Natural killer cell (primary cell): Measurements from ENCODE around the gene SLC51A. TPM values are rescaled to one million over a fixed set of nuclear protein-coding genes. Genes with fewer than 3 reads are reported as not detected.
A peak's percentile ranks its signal among the peaks of the same experiment; 100 is the strongest.

Experiments used
- ATAC-seq, 3 donors: fragments of 150-1000 bp in 2 of 3; fragments of 200-7000 bp in 1 of 3; cut with Tn5 transposase; 1 replicate in 1 of 3; 2 replicates in 2 of 3; pipeline ENCODE4 v1.10.0; 2021; ENCODE audit warnings: mild to moderate bottlenecking in 2 of 3, moderate library complexity in 2 of 3
- DNase-seq, 2 donors: peaks; one replicate each; pipeline versions ENCODE4 v3.0.0 to v3.0.0-alpha.2; 2013 to 2021; ENCODE audit warnings: mixed read lengths in 1 of 2
- H3K27ac ChIP-seq: one replicate; pipeline ENCODE4 v1.5.1; 2013; ENCODE audit warnings: mild to moderate bottlenecking, low read length
- H3K27me3 ChIP-seq: one replicate; pipeline ENCODE4 v1.6.1; 2013; ENCODE audit warnings: low read length; ENCODE audit not compliant: control insufficient read depth, insufficient read depth
- H3K36me3 ChIP-seq: one replicate; pipeline ENCODE4 v1.6.1; 2013; ENCODE audit warnings: low read length; ENCODE audit not compliant: control insufficient read depth, insufficient read depth
- H3K4me1 ChIP-seq: one replicate; pipeline ENCODE4 v1.6.1; 2013; ENCODE audit warnings: low read length; ENCODE audit not compliant: control insufficient read depth, insufficient read depth
- H3K4me3 ChIP-seq: one replicate; pipeline ENCODE4 v1.5.1; 2013; ENCODE audit warnings: low read length
- H3K9me3 ChIP-seq: one replicate; pipeline ENCODE4 v1.6.1; 2013; ENCODE audit warnings: low read length; ENCODE audit not compliant: control insufficient read depth, insufficient read depth
- H3K27ac Mint-ChIP-seq, 2 donors: one replicate each; pipeline ENCODE4 v1.8.0; 2022; ENCODE audit warnings: mild to moderate bottlenecking in 2 of 2, mixed read lengths in 2 of 2, moderate library complexity in 1 of 2
- H3K27me3 Mint-ChIP-seq, 2 donors: one replicate each; pipeline ENCODE4 v1.8.0; 2022; ENCODE audit warnings: low read depth in 2 of 2, mixed read lengths in 2 of 2
- H3K36me3 Mint-ChIP-seq: one replicate; pipeline ENCODE4 v1.8.0; 2022; ENCODE audit warnings: mixed read lengths
- H3K4me1 Mint-ChIP-seq, 2 donors: one replicate each; pipeline ENCODE4 v1.8.0; 2022; ENCODE audit warnings: mixed read lengths in 2 of 2
- H3K4me3 Mint-ChIP-seq: one replicate; pipeline ENCODE4 v1.8.0; 2022; ENCODE audit warnings: mild to moderate bottlenecking, moderate library complexity, mixed read lengths
- H3K9me3 Mint-ChIP-seq, 2 donors: one replicate each; pipeline ENCODE4 v1.8.0; 2022; ENCODE audit warnings: mixed read lengths in 2 of 2
- CTCF ChIP-seq: fragments of 200-600 bp; IDR thresholded peaks from one replicate; pipeline ENCODE4 v1.8.0; 2022; ENCODE audit warnings: antibody characterized with exemption
- WGBS: methylation state at CpG from one replicate; pipeline ENCODE4 v1.1.7; 2013; ENCODE audit warnings: missing lambda C conversion rate; ENCODE audit not compliant: insufficient coverage; 5-methylcytosine and 5-hydroxymethylcytosine counted together
- intact Hi-C: fragments of 100-400 bp; cut with micrococcal nuclease; formaldehyde crosslinking; loops from one replicate; pipeline ENCODE4 v1.14.2; 2022
- total RNA-seq, 4 donors: library from RNA; stranded (reverse); fragments of 120-200 nt in 1 of 4; gene quantifications; one replicate each; pipeline versions ENCODE4 v1.2.3 to v1.2.4, GENCODE V29; 2013 to 2022

Gene SLC51A
- total RNA-seq, 3 donors from 2014 or later (not counting 1 experiment from before 2014, with no cell fraction given), result not detected

- intact Hi-C loops, result no loop called here
- no peaks in the 10 kb centered on the region for H3K36me3 Mint-ChIP-seq
These were observed 29.4 kb upstream of the SLC51A start for GRCh38 chr3:196186651-196187573.

GRCh38 chr3:196189566-196190347, 26.6 kb upstream of the SLC51A start:
- Mint-ChIP-seq H3K36me3 (no peaks in the 10 kb centered on the region), H3K27me3 (no peaks in the 10 kb centered on the region), H3K27ac (no peak overlapping the region), H3K4me1 (peaks cover 0 to 17% of the 10 kb centered on the region in 2 donors), H3K4me3 (no peak overlapping the region), H3K9me3 (no peaks in the 10 kb centered on the region)
- Histone ChIP-seq H3K27ac (no peak overlapping the region), H3K9me3 (no peaks in the 10 kb centered on the region), H3K36me3 (no peaks in the 10 kb centered on the region), H3K4me3 (no peak overlapping the region), H3K4me1 (peaks cover 44% of the 10 kb centered on the region), H3K27me3 (no peaks in the 10 kb centered on the region)
- no peak for TF ChIP-seq CTCF
- intact Hi-C loops, result no loop called here
- ATAC-seq (no peak), DNase-seq (no peak)
- 84% methylated on average over 15 of the region's 16 CpGs for WGBS

More at GRCh38 chr3:196186651-196187573, 29.4 kb upstream of the SLC51A start:
- peak overlapping the region in 1 of 2 donors; percentile 65 for H3K27ac Mint-ChIP-seq
- H3K4me1 Mint-ChIP-seq, result peaks cover 4 to 11% of the 10 kb centered on the region in 2 donors
- H3K4me1 ChIP-seq, result peaks cover 36% of the 10 kb centered on the region
- DNase-seq, result peak in 1 of 2 donors; percentile 65
- TF ChIP-seq CTCF, result no peak
- peak overlapping the region; percentile 34 for H3K27ac ChIP-seq
- no peak overlapping the region for H3K4me3 ChIP-seq
- H3K27me3 Mint-ChIP-seq, result peaks cover 0 to 3% of the 10 kb centered on the region in 2 donors
- no peaks in the 10 kb centered on the region for H3K9me3 Mint-ChIP-seq
- no peaks in the 10 kb centered on the region for H3K9me3 ChIP-seq
- ATAC-seq, result peak in 2 of 3 donors; percentile 20 to 31
- 41% methylated on average over 30 of the region's 31 CpGs for WGBS
- H3K4me3 Mint-ChIP-seq, result no peak overlapping the region
- H3K36me3 ChIP-seq, result no peaks in the 10 kb centered on the region
- H3K27me3 ChIP-seq, result no peaks in the 10 kb centered on the region

DNA sequence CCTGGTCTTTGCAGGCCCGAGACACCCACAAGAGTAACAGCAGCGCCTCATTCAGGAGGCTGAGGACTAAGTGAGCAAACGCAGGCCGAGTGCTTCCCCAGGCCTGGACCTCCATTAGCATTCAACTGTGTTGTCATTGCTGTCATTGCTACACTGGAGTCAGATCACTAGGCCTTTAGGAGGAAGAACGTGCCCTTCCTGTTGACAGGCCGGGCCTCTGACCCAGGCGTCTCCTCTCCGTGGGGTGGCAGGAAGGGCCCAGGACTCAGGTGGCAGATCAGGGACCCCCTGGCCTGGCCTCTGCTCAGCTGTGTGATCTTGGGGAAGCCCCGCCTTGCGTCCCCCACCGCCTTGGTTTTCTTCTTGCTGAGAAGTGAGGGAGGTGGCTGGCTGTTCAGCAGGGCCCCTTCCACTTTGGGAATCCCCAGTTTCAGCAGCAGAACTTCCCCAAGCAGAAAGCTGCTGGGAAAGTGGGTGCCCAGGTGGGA, 24.3 kb upstream of the SLC51A start:
- H3K27me3 Mint-ChIP-seq, result no peaks in the 10 kb centered on the region
- peak overlapping the region in 1 of 2 donors; percentile 89 for H3K27ac Mint-ChIP-seq
- Histone ChIP-seq H3K4me3 (no peak overlapping the region), H3K27ac (peak overlapping the region; percentile 81), H3K9me3 (no peaks in the 10 kb centered on the region), H3K4me1 (peaks cover 47% of the 10 kb centered on the region), H3K27me3 (no peaks in the 10 kb centered on the region), H3K36me3 (no peaks in the 10 kb centered on the region)
- H3K36me3 Mint-ChIP-seq, result no peaks in the 10 kb centered on the region
- DNase-seq (peak in 1 of 2 donors; percentile 84), ATAC-seq (peak; percentile 37 to 50 (median 38))
- no peak overlapping the region for H3K4me3 Mint-ChIP-seq
- H3K9me3 Mint-ChIP-seq, result no peaks in the 10 kb centered on the region
- no peak for TF ChIP-seq CTCF
- intact Hi-C loops, result no loop called here
- H3K4me1 Mint-ChIP-seq, result peaks cover 0 to 11% of the 10 kb centered on the region in 2 donors
- 29% methylated on average over 11 of the region's 11 CpGs for WGBS
